Uterus (tissue), 4 donors: ENCODE data around the gene CFAP107. TPM values are rescaled to one million over a fixed set of nuclear protein-coding genes. Genes with fewer than 3 reads are reported as not detected.

ENCODE experiments used
- DNase-seq, 2 donors: peaks; one replicate each; pipeline ENCODE4 v3.0.0-alpha.2; 2019 to 2020
- H3K27ac ChIP-seq, 2 donors: fragments of 200-600 bp; sonication (generic); 1 replicate in 1 of 2; 2 replicates in 1 of 2; pipeline ENCODE4 v1.5.1; 2016 to 2018
- H3K27me3 ChIP-seq, 2 donors: fragments of 200-600 bp; sonication (generic); one replicate each; pipeline ENCODE4 v1.5.1; 2018 to 2019; ENCODE audit warnings: control low read depth in 1 of 2
- H3K36me3 ChIP-seq, 2 donors: fragments of 200-600 bp; sonication (generic); one replicate each; pipeline ENCODE4 v1.5.1; 2019; ENCODE audit warnings: control low read depth in 1 of 2
- H3K4me1 ChIP-seq, 2 donors: fragments of 200-600 bp; sonication (generic); one replicate each; pipeline ENCODE4 v1.5.1; 2018 to 2019; ENCODE audit warnings: control low read depth in 1 of 2
- H3K4me3 ChIP-seq, 2 donors: fragments of 200-600 bp; sonication (generic); 1 replicate in 1 of 2; 2 replicates in 1 of 2; pipeline ENCODE4 v1.5.1; 2018 to 2019; ENCODE audit warnings: mild to moderate bottlenecking in 1 of 2
- H3K9me3 ChIP-seq, 2 donors: fragments of 200-600 bp; sonication (generic); one replicate each; pipeline ENCODE4 v1.5.1; 2019; ENCODE audit warnings: control low read depth in 1 of 2
- CTCF ChIP-seq, 4 experiments: fragments of 200-600 bp in 2 of 4; fragments of 450-650 bp in 2 of 4; sonication (generic) in 2 of 4; IDR thresholded peaks; one replicate each; pipeline ENCODE4 v1.5.1; 2016 to 2019; ENCODE audit warnings: antibody characterized with exemption in 4 of 4, mild to moderate bottlenecking in 2 of 4, moderate library complexity in 1 of 4
- POLR2A ChIP-seq, 2 donors: fragments of 450-650 bp; IDR thresholded peaks; one replicate each; pipeline ENCODE4 v1.6.1; 2016; ENCODE audit warnings: antibody characterized with exemption in 2 of 2, mild to moderate bottlenecking in 1 of 2, moderate library complexity in 1 of 2
- intact Hi-C: fragments of 100-400 bp; cut with DNase I; formaldehyde crosslinking; loops from one replicate; pipeline ENCODE4 v1.15.1; 2023; ENCODE audit warnings: low total_unique reads
- total RNA-seq, 4 donors: library from RNA; depleted of rRNA in 3 of 4; stranded (reverse); fragments of >200 nt in 3 of 4; gene quantifications; one replicate each; pipeline versions ENCODE4 v1.1.0 to v1.2.4, GENCODE V29; 2014 to 2023
- donor health status: DM: yes; HTN: yes; CAD: no.

The CFAP107 gene
- total RNA-seq, 4 donors from 2014 or later = 0.14 TPM; not detected in 3

- intact Hi-C loops = no loop called here
These were observed 6.4 kb upstream of the CFAP107 start for GRCh38 chr1:12739613-12740012.

GRCh38 chr1:12741946-12742345, 4.1 kb upstream of the CFAP107 start:
- TF ChIP-seq POLR2A (IDR thresholded peaks at IDR 0.05) = no peak
- no peak for TF ChIP-seq CTCF (IDR thresholded peaks at IDR 0.05)
- Histone ChIP-seq H3K27ac (no peak overlapping the region), H3K36me3 (no peaks in the 10 kb centered on the region), H3K27me3 (no peaks in the 10 kb centered on the region), H3K9me3 (no peaks in the 10 kb centered on the region), H3K4me1 (no peaks in the 10 kb centered on the region), H3K4me3 (no peak overlapping the region)
- intact Hi-C loops = no loop called here
- DNase-seq = no peak

More at GRCh38 chr1:12739613-12740012, 6.4 kb upstream of the CFAP107 start:
- no peaks in the 10 kb centered on the region for H3K9me3 ChIP-seq
- DNase-seq = no peak
- no peaks in the 10 kb centered on the region for H3K4me1 ChIP-seq
- H3K36me3 ChIP-seq = no peaks in the 10 kb centered on the region
- H3K27me3 ChIP-seq = no peaks in the 10 kb centered on the region
- H3K4me3 ChIP-seq = no peak overlapping the region
- TF ChIP-seq POLR2A (IDR thresholded peaks at IDR 0.05) (no peak), CTCF (IDR thresholded peaks at IDR 0.05) (no peak)
- H3K27ac ChIP-seq = no peak overlapping the region

- TF ChIP-seq CTCF (IDR thresholded peaks at IDR 0.05) = no peak
- no peak for TF ChIP-seq POLR2A (IDR thresholded peaks at IDR 0.05)
- no peak for DNase-seq
- Histone ChIP-seq H3K4me3 (no peak overlapping the region), H3K27me3 (no peaks in the 10 kb centered on the region), H3K27ac (no peak overlapping the region), H3K36me3 (no peaks in the 10 kb centered on the region), H3K4me1 (no peaks in the 10 kb centered on the region), H3K9me3 (peaks cover 0 to 12% of the 10 kb centered on the region in 2 donors)
- intact Hi-C loops = no loop called here
These were observed 641 bp upstream of the CFAP107 start for GRCh38 chr1:12745126-12745991.

GRCh38 chr1:12748778-12749355, 2.9 kb downstream of the CFAP107 start:
- Histone ChIP-seq H3K36me3 (no peaks in the 10 kb centered on the region), H3K4me3 (no peak overlapping the region), H3K4me1 (no peaks in the 10 kb centered on the region), H3K27ac (no peak overlapping the region), H3K9me3 (peaks cover 0 to 12% of the 10 kb centered on the region in 2 donors), H3K27me3 (no peaks in the 10 kb centered on the region)
- DNase-seq = no peak
- no peak for TF ChIP-seq POLR2A (IDR thresholded peaks at IDR 0.05)
- no peak for TF ChIP-seq CTCF (IDR thresholded peaks at IDR 0.05)
- intact Hi-C loops = no loop called here

- TF ChIP-seq CTCF (IDR thresholded peaks at IDR 0.05) (no peak), POLR2A (IDR thresholded peaks at IDR 0.05) (no peak)
- intact Hi-C loops = no loop called here
- H3K27ac ChIP-seq = no peak overlapping the region
- H3K4me3 ChIP-seq = no peak overlapping the region
- H3K27me3 ChIP-seq = no peaks in the 10 kb centered on the region
- DNase-seq = no peak
- H3K9me3 ChIP-seq = no peaks in the 10 kb centered on the region
- no peaks in the 10 kb centered on the region for H3K4me1 ChIP-seq
- H3K36me3 ChIP-seq = no peaks in the 10 kb centered on the region
These were observed 8.7 kb downstream of the CFAP107 start for GRCh38 chr1:12754738-12755137.
